GM23338 (cell line): ENCODE data around the gene TANGO2. TPM values are rescaled to one million over a fixed set of nuclear protein-coding genes. Genes with fewer than 3 reads are reported as not detected.

Source experiments
- ATAC-seq: fragments of 200-7000 bp; cut with Tn5 transposase; 3 replicates; pipeline ENCODE4 v1.9.1; 2020
- DNase-seq: peaks from one replicate; pipeline ENCODE4 v3.0.0-alpha.2; 2015; ENCODE audit warnings: low spot score
- H2AFZ ChIP-seq: fragments of 200-600 bp; sonication (generic); 2 replicates; pipeline ENCODE4 v1.8.0; 2016; ENCODE audit warnings: antibody characterized with exemption, mild to moderate bottlenecking, moderate library complexity
- H3F3A ChIP-seq: fragments of 200-600 bp; sonication (generic); replicated peaks from 2 replicates; pipeline ENCODE4 v1.8.0; 2017; ENCODE audit warnings: antibody characterized with exemption, mixed run types, low read depth
- H3K27ac ChIP-seq: fragments of 200-600 bp; sonication (generic); 2 replicates; pipeline ENCODE4 v1.6.1; 2016; ENCODE audit warnings: low read depth
- H3K27me3 ChIP-seq: fragments of 200-600 bp; sonication (generic); 2 replicates; pipeline ENCODE4 v1.8.0; 2016; ENCODE audit warnings: mild to moderate bottlenecking, mixed run types, moderate library complexity; ENCODE audit not compliant: insufficient read depth
- H3K36me3 ChIP-seq: fragments of 200-600 bp; sonication (generic); 2 replicates; pipeline ENCODE4 v1.8.0; 2016; ENCODE audit warnings: mild to moderate bottlenecking; ENCODE audit not compliant: insufficient read depth
- H3K4me1 ChIP-seq: fragments of 200-600 bp; sonication (generic); 2 replicates; pipeline ENCODE4 v1.8.0; 2016; ENCODE audit warnings: mild to moderate bottlenecking, moderate library complexity; ENCODE audit not compliant: insufficient read depth
- H3K4me2 ChIP-seq: fragments of 200-600 bp; sonication (generic); 2 replicates; pipeline ENCODE4 v1.7.1; 2017; ENCODE audit warnings: mixed run types
- H3K4me3 ChIP-seq: fragments of 200-600 bp; sonication (generic); 2 replicates; pipeline ENCODE4 v1.6.1; 2016; ENCODE audit warnings: mixed run types
- H3K79me2 ChIP-seq: fragments of 200-600 bp; sonication (generic); replicated peaks from 2 replicates; pipeline ENCODE4 v1.8.0; 2017; ENCODE audit warnings: mild to moderate bottlenecking; ENCODE audit not compliant: insufficient read depth
- H3K9me2 ChIP-seq: fragments of 200-600 bp; sonication (generic); 2 replicates; pipeline ENCODE4 v1.8.0; 2017; ENCODE audit not compliant: insufficient read depth
- H4K20me1 ChIP-seq: fragments of 200-600 bp; sonication (generic); replicated peaks from 2 replicates; pipeline ENCODE4 v1.8.0; 2017; ENCODE audit warnings: mild to moderate bottlenecking; ENCODE audit not compliant: insufficient read depth
- H3K27ac Mint-ChIP-seq: 2 replicates; pipeline ENCODE4 v1.8.0; 2020; ENCODE audit warnings: inconsistent platforms, mild to moderate bottlenecking, moderate library complexity, mixed read lengths
- H3K27me3 Mint-ChIP-seq: 3 replicates; pipeline ENCODE4 v1.8.0; 2022; ENCODE audit warnings: low read depth, mild to moderate bottlenecking, moderate library complexity, mixed read lengths, inconsistent platforms; ENCODE audit not compliant: insufficient read depth, poor library complexity
- H3K36me3 Mint-ChIP-seq: 3 replicates; pipeline ENCODE4 v1.8.0; 2021; ENCODE audit warnings: low read depth, mild to moderate bottlenecking, inconsistent platforms, moderate library complexity, mixed read lengths
- H3K4me1 Mint-ChIP-seq: 3 replicates; pipeline ENCODE4 v1.8.0; 2020; ENCODE audit warnings: mild to moderate bottlenecking, inconsistent platforms, mixed read lengths
- H3K4me3 Mint-ChIP-seq: 3 replicates; pipeline ENCODE4 v1.8.0; 2021; ENCODE audit warnings: moderate library complexity, mild to moderate bottlenecking, inconsistent platforms, mixed read lengths
- H3K9me3 Mint-ChIP-seq: 3 replicates; pipeline ENCODE4 v1.8.0; 2020; ENCODE audit warnings: moderate library complexity, mild to moderate bottlenecking, inconsistent platforms, mixed read lengths
- CREB1 ChIP-seq: fragments of 250-450 bp; sonication (Bioruptor Pico); IDR thresholded peaks from 2 replicates; pipeline ENCODE4 v1.5.0; 2020; ENCODE audit warnings: low read depth, mild to moderate bottlenecking, moderate library complexity
- EZH2 ChIP-seq: fragments of 200-600 bp; sonication (generic); IDR thresholded peaks from one replicate; pipeline ENCODE4 v1.8.0; 2017; ENCODE audit warnings: antibody characterized with exemption, mild to moderate bottlenecking, low read depth; ENCODE audit not compliant: unreplicated experiment
- EZH2phosphoT487 ChIP-seq: fragments of 200-600 bp; sonication (generic); IDR thresholded peaks from one replicate; pipeline ENCODE4 v1.8.1; 2018; ENCODE audit warnings: antibody characterized with exemption; ENCODE audit not compliant: unreplicated experiment
- NANOG ChIP-seq: IDR thresholded peaks from 2 replicates; pipeline ENCODE4 v1.6.1; 2016; ENCODE audit warnings: antibody characterized with exemption, borderline replicate concordance
- POLR2AphosphoS5 ChIP-seq: IDR thresholded peaks from 2 replicates; pipeline ENCODE4 v1.6.1; 2016; ENCODE audit warnings: antibody characterized with exemption, low read depth
- STAT1 ChIP-seq: IDR thresholded peaks from one replicate; pipeline ENCODE4 v1.6.1; 2016; ENCODE audit warnings: antibody characterized with exemption; ENCODE audit not compliant: unreplicated experiment
- ZNF114 ChIP-seq: fragments of 250-450 bp; sonication (Bioruptor Pico); IDR thresholded peaks from 2 replicates; pipeline ENCODE4 v1.5.0; 2020; ENCODE audit warnings: mild to moderate bottlenecking, moderate library complexity
- polyA plus RNA-seq: library from polyadenylated mRNA; unstranded; fragments of >200 nt; fragmentation: Nextera tagmentation; extraction: Ambion mirVana; gene quantifications from 2 replicates; pipeline ENCODE4 v1.2.1, GENCODE V29; 2016
- total RNA-seq: library from RNA; depleted of rRNA; stranded (reverse); fragments of >200 nt; shearing (Covaris generic); gene quantifications from 2 replicates; pipeline ENCODE4 v1.2.3, GENCODE V29; 2014
- TF ChIP-seq, protein P1 (sequence below): fragments of 250-450 bp; sonication (Bioruptor Pico); IDR thresholded peaks from 2 replicates; pipeline ENCODE4 v1.5.0; 2020; ENCODE audit warnings: mild to moderate bottlenecking, moderate library complexity
- TF ChIP-seq, protein P2 (sequence below): IDR thresholded peaks from 2 replicates; pipeline ENCODE4 v1.6.1; 2016; ENCODE audit warnings: antibody characterized with exemption

TANGO2 gene
- total and polyA plus RNA-seq, 2 experiments from 2014 or later, result 6.9 to 15.0 TPM

DNA sequence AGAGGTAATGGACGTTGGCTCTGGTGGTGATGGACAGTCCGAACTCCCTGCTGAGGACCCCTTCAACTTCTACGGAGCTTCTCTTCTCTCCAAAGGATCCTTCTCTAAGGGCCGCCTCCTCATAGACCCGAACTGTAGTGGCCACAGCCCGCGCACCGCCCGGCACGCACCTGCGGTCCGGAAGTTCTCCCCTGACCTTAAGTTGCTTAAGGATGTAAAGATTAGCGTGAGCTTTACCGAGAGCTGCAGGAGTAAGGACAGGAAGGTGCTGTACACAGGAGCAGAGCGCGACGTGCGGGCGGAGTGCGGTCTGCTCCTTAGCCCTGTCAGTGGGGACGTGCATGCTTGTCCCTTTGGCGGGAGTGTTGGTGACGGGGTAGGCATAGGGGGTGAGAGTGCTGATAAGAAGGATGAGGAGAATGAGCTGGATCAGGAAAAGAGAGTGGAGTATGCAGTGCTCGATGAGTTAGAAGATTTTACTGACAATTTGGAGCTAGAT is 65.2 kb downstream of the TANGO2 start (continued):
- TF ChIP-seq, protein P1, sequence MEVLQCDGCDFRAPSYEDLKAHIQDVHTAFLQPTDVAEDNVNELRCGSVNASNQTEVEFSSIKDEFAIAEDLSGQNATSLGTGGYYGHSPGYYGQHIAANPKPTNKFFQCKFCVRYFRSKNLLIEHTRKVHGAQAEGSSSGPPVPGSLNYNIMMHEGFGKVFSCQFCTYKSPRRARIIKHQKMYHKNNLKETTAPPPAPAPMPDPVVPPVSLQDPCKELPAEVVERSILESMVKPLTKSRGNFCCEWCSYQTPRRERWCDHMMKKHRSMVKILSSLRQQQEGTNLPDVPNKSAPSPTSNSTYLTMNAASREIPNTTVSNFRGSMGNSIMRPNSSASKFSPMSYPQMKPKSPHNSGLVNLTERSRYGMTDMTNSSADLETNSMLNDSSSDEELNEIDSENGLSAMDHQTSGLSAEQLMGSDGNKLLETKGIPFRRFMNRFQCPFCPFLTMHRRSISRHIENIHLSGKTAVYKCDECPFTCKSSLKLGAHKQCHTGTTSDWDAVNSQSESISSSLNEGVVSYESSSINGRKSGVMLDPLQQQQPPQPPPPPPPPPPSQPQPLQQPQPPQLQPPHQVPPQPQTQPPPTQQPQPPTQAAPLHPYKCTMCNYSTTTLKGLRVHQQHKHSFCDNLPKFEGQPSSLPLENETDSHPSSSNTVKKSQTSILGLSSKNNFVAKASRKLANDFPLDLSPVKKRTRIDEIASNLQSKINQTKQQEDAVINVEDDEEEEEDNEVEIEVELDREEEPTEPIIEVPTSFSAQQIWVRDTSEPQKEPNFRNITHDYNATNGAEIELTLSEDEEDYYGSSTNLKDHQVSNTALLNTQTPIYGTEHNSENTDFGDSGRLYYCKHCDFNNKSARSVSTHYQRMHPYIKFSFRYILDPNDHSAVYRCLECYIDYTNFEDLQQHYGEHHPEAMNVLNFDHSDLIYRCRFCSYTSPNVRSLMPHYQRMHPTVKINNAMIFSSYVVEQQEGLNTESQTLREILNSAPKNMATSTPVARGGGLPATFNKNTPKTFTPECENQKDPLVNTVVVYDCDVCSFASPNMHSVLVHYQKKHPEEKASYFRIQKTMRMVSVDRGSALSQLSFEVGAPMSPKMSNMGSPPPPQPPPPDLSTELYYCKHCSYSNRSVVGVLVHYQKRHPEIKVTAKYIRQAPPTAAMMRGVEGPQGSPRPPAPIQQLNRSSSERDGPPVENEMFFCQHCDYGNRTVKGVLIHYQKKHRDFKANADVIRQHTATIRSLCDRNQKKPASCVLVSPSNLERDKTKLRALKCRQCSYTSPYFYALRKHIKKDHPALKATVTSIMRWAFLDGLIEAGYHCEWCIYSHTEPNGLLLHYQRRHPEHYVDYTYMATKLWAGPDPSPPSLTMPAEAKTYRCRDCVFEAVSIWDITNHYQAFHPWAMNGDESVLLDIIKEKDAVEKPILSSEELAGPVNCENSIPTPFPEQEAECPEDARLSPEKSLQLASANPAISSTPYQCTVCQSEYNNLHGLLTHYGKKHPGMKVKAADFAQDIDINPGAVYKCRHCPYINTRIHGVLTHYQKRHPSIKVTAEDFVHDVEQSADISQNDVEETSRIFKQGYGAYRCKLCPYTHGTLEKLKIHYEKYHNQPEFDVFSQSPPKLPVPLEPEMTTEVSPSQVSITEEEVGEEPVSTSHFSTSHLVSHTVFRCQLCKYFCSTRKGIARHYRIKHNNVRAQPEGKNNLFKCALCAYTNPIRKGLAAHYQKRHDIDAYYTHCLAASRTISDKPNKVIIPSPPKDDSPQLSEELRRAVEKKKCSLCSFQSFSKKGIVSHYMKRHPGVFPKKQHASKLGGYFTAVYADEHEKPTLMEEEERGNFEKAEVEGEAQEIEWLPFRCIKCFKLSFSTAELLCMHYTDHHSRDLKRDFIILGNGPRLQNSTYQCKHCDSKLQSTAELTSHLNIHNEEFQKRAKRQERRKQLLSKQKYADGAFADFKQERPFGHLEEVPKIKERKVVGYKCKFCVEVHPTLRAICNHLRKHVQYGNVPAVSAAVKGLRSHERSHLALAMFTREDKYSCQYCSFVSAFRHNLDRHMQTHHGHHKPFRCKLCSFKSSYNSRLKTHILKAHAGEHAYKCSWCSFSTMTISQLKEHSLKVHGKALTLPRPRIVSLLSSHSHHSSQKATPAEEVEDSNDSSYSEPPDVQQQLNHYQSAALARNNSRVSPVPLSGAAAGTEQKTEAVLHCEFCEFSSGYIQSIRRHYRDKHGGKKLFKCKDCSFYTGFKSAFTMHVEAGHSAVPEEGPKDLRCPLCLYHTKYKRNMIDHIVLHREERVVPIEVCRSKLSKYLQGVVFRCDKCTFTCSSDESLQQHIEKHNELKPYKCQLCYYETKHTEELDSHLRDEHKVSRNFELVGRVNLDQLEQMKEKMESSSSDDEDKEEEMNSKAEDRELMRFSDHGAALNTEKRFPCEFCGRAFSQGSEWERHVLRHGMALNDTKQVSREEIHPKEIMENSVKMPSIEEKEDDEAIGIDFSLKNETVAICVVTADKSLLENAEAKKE (CRISPR knock-in tag), result no peak
- TF ChIP-seq CREB1 (CRISPR knock-in tag) (no peak), EZH2phosphoT487 (no peak), POLR2AphosphoS5 (no peak), EZH2 (no peak)

DNA sequence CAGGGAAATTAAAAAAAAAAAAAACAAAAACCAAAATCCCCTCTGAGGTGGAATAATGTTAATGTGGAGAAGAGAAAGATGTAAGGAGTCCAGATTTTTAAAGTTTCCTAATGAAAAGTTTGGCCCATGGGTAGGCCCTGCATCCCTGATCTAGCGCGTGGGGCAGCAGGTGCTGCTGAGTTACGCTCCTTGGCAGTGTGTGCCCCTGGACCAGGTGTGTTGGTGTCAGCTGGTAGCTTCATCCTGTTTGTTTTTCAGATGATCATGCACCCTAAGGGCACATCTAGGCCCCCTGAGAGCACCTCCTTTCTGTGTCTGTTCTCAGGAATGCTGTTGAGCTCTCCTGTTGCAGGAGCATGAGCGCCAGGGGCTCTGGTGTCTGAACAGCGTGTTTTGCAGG is 65.9 kb downstream of the TANGO2 start:
- no peaks in the 10 kb centered on the region for H3K9me2 ChIP-seq
- no peak overlapping the region for H2AFZ ChIP-seq
- no peaks in the 10 kb centered on the region; the same call in 2 of the 3 replicates for H3K9me3 Mint-ChIP-seq
- H4K20me1 ChIP-seq, result peaks cover 64% of the 10 kb centered on the region
- H3K4me1 ChIP-seq, result peaks cover 9% of the 10 kb centered on the region; the same call in 1 of the 2 replicates
- peaks cover 77% of the 10 kb centered on the region for H3K36me3 Mint-ChIP-seq
- no peak overlapping the region for H3K4me2 ChIP-seq
- H3K4me1 Mint-ChIP-seq, result peaks cover 32% of the 10 kb centered on the region
- peaks cover 71% of the 10 kb centered on the region for H3K79me2 ChIP-seq
- H3K27me3 Mint-ChIP-seq, result peaks cover 30% of the 10 kb centered on the region
- no peak overlapping the region for H3K27ac Mint-ChIP-seq
- DNase-seq (no peak), ATAC-seq (no peak)
- H3F3A ChIP-seq, result peaks cover 36% of the 10 kb centered on the region
- H3K4me3 ChIP-seq, result no peak overlapping the region
- H3K4me3 Mint-ChIP-seq, result no peak overlapping the region
- peaks cover 45% of the 10 kb centered on the region for H3K36me3 ChIP-seq
- H3K27me3 ChIP-seq, result no peaks in the 10 kb centered on the region
- H3K27ac ChIP-seq, result no peak overlapping the region
- TF ChIP-seq STAT1 (no peak), NANOG (no peak), ZNF114 (no peak), CREB1 (CRISPR knock-in tag) (no peak), POLR2AphosphoS5 (no peak)
- TF ChIP-seq, protein P2, sequence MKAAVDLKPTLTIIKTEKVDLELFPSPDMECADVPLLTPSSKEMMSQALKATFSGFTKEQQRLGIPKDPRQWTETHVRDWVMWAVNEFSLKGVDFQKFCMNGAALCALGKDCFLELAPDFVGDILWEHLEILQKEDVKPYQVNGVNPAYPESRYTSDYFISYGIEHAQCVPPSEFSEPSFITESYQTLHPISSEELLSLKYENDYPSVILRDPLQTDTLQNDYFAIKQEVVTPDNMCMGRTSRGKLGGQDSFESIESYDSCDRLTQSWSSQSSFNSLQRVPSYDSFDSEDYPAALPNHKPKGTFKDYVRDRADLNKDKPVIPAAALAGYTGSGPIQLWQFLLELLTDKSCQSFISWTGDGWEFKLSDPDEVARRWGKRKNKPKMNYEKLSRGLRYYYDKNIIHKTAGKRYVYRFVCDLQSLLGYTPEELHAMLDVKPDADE, result no peak
- TF ChIP-seq, protein P1 (CRISPR knock-in tag), result no peak
